ENCODE measurements around the gene CAPZB.

Gene CAPZB

GRCh38 chr1:19468397-19468956 is 16.9 kb downstream of the CAPZB start:
- no peak for DNase-seq (ENCODE audit: low read depth in 2 of 2)

- DNase-seq (ENCODE audit: low read depth in 2 of 2) = no peak
Observed at GRCh38 chr1:19467199-19468187, 17.8 kb downstream of the CAPZB start.

DNA sequence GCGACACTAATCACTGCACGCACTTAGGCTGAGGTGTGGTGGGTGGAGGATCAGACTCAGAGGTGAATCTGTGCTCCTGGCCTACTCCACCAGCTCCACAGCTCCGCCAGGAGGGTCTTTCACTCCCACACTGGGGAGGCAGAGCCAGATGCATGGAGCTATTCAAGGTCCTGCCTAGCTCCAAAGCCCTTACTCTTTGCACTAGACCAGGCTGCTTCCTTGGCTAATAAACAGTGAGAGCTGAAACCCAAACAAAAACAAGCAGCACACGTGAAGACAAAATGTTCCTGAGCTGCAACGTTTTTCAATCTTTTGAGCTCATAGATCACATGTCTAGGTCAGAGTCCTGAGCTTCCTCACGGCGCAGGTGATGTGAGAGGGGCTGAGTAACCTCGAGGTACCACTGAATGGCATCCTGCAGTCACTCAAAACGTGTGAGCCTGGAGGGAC is 19.2 kb downstream of the CAPZB start:
- DNase-seq (ENCODE audit: low read depth in 2 of 2) = no peak

DNA sequence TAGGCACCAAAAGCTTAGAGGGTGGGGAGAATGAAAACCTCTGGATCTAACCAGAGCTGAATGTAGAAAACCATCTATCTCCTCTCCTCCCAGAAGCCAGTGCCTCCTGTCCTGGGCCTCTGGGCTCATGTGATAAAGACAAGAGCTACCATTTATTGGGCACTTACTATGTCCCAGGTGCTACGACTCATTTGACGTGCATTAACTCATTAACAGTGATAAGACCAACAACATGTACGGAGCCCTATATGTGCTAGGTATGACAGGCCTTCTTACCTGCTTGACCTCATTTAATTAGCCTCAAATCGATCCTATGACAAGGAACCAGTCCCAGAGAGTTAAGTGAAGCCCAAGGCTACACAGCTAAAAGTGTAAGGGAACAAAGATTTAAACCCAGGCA is 19.7 kb downstream of the CAPZB start:
- no peak for DNase-seq (ENCODE audit: low read depth in 2 of 2)

- DNase-seq (ENCODE audit: low read depth in 2 of 2) = no peak
Observed at GRCh38 chr1:19465123-19465522, 20.2 kb downstream of the CAPZB start.

GRCh38 chr1:19464696-19465095 is 20.6 kb downstream of the CAPZB start:
- DNase-seq (ENCODE audit: low read depth in 2 of 2) = no peak

GRCh38 chr1:19463504-19463803 is 21.9 kb downstream of the CAPZB start:
- DNase-seq (ENCODE audit: low read depth in 2 of 2) = no peak

- DNase-seq (ENCODE audit: low read depth in 2 of 2) = no peak
Observed at GRCh38 chr1:19462781-19463503, 22.4 kb downstream of the CAPZB start.

DNA sequence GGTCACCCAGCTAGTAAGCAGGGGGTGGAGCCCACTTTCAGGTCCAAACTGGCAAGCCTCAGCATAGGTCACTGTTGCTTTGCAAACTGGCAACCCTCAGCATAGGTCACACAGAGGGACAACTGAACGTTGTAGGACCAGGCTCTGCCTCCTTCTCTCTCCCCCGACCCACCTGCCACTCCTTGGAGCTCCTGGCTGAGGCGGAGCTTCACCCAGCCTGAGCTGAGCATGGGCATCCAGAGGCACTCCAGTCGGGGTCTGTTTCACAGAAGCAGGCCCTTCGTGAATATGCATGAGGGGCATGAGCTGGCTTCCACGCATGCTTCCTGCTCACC is 24.2 kb downstream of the CAPZB start:
- no peak for DNase-seq (ENCODE audit: low read depth in 2 of 2)

DNA sequence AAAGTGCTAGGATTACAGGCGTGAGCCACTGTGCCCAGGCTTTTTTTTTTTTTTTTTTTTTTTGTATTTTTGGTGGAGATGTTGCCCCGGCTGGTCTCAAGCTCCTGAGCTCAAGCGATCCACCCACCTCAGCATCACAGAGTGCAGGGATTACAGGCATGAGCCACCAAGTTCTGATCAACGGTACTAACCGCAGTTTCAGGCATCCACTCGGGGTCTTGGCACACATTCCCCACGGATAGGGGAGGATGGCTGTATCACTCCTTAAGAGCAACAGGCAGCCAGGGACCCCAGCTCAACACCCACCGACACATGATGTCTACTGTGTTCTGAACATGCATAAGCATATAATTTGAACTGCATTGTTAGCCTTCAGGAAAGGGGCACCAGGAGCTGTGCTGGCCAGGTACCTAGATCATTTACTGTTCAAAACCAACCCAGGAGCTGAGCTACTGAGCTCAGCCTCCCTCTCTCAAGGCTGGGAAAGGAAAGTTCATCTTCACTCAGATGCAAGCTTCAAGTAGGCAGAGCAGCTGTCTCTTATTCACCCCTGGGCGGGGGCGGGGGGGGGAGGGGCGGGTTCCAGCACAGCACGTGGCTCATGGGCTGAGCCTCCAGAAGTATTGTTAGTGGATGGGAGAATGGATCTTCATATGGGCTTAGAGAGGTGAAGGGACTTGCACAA is 24.7 kb downstream of the CAPZB start:
- no peak for DNase-seq (ENCODE audit: low read depth in 2 of 2)

DNA sequence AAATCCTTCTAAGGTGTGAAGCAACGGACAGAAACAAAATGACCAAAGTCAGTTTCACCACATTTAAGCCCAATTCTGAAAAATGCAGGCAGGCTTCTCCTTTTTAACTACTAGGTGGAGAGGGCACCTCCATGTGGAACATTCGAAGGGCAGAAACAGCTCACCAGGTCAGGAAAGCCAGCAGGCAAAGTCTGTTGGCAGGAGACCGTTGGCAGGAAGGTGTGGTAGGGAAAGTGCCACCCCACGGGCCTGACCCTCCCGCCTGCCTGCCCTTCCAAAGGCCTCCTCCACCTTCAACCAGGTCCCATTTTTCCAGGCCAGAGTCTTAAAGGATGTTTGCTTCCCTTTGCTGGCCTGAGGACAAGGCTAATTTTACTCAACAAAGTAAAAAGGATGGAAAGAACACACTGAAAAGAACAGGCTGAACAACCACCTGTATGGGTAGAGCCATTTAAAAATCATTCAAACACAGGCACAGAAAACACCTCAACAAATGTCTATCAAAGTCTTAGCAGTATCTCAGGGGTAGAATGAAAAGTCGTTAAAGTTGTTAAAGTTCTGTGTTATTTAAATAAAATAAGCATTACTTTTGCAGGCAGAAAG is 26.4 kb downstream of the CAPZB start:
- DNase-seq (ENCODE audit: low read depth in 2 of 2) = no peak

DNA sequence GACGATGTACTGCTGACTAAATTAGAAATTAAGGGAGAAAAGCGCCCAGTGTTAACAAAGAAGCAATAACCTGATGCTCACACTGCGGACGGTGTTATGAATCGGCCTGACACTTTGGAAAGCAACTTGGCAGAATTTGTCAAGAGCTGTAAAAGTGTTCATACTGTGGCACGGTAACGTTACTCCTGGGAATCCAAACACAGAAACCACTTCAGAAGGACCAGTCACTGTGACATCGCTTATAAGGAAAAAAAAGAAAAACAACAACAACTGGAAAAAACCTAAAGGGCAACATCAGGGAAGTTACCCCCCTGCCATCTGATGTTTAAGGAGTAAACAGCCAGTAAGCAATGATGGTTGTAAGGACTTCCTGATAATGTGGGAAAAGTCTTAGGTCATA is 27.7 kb downstream of the CAPZB start:
- DNase-seq (ENCODE audit: low read depth in 2 of 2) = no peak

GRCh38 chr1:19456968-19457441 is 28.3 kb downstream of the CAPZB start:
- DNase-seq (ENCODE audit: low read depth in 2 of 2) = no peak

- no peak for DNase-seq (ENCODE audit: low read depth in 2 of 2)
Observed at GRCh38 chr1:19455353-19455752, 30.0 kb downstream of the CAPZB start.

GRCh38 chr1:19454265-19455146 is 30.8 kb downstream of the CAPZB start:
- DNase-seq (ENCODE audit: low read depth in 2 of 2) = no peak

- no peak for DNase-seq (ENCODE audit: low read depth in 2 of 2)
Observed at GRCh38 chr1:19453741-19454201, 31.6 kb downstream of the CAPZB start.

- DNase-seq (ENCODE audit: low read depth in 2 of 2) = no peak
Observed at GRCh38 chr1:19452221-19452663, 33.1 kb downstream of the CAPZB start.

- peak; percentile 81 to 82 for DNase-seq (ENCODE audit: low read depth in 2 of 2)
Observed at GRCh38 chr1:19450811-19451515, 34.4 kb downstream of the CAPZB start.

DNA sequence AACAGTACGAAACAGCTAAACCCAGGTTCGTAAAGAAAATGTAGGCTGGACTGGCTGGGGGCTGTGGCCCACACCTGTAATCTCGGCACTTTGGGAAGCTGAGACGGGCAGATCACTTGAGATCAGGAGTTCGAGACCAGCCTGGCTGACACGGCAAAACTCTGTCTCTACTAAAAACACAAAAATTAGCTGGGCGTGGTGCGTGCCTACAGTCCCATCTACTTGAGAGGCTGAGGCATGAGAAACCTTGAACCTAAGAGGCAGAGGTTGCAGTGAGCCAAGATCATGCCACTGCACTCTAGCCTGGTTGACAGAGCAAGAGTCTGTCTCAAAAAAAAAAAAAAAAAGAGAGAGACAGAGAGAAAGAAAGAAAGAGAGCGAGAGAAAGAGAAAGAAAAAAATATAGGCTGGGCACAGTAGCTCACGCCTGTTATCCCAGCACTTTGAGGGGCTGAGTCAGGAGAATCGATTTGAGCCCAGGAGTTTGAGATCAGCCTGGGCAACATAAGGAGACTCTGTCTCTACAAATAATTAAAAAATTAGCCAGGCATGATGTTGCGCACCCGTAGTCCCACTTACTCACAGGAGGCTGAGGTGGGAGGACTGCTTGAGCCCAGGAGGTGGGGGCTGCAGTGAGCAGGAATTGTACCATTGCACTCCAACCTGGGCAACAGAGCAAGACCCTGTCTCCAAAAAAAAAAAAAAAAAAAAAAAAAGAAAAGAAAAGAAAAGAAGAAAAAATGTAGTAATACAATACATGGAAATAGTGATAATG is 35.7 kb downstream of the CAPZB start:
- DNase-seq (ENCODE audit: low read depth in 2 of 2) = no peak

Measured in fibroblast of skin of left biceps (primary cell).